Fibroblast of lung (primary cell): Measurements from ENCODE around the gene VPS37C.

Experiments used
- EZH2 ChIP-seq: IDR thresholded peaks from 2 replicates; pipeline ENCODE4 v1.5.1; 2012; ENCODE audit warnings: low read length, control low read depth, mild to moderate bottlenecking; ENCODE audit errors: missing control alignments
- TF ChIP-seq, protein P1 (sequence below), 2 donors: IDR thresholded peaks in 1 of 2; conservative IDR thresholded peaks in 1 of 2; 1 replicate in 1 of 2; 2 replicates in 1 of 2; pipeline ENCODE4 v1.5.1; 2011 to 2012; ENCODE audit warnings: low read length in 2 of 2, control low read depth in 1 of 2, inconsistent platforms in 1 of 2, low read depth in 1 of 2, mild to moderate bottlenecking in 1 of 2

DNA sequence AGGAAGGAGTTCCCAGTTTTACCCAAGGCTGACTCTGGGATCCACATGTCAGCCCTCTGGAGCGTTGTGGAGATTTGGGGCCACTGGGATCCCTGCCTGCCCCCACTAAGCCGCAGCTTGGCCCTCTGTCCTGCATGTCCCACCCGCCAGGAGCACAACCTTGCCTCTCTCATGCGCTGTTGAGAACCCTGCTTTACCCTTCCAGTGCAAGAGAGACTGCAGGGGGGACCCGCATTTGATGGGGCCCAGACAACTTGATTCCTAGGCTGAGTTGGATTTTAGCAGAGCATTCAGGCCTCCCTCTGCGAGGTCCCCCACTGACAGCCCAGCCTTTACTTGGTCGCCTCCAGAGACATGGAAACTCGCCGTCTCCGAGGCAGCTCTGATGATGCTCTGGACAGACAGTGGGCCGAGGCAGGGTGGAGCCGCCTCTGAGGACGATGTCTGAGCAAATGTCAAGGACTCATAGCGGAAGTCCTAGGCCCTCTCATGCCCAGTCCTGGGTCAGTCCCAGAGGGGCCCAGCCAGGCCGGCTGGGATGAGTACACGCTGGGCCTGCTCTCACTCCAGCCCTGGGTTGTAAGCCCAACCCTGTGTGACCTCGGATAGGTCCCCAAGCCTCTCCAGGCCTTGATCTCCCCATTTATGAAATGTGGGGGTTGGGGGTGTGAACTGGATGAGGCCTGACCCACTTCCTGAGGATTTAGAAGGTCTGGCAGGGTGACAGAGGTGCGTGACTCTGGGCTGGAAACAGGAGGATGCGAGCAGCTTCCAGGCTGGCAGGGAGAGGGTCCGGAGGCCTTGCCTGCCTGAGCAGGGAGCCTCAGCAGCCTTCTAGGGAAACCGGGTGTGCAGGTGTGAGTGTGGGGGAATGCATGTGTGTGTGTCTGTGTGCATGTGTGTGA is 58.3 kb downstream of the VPS37C start:
- TF ChIP-seq, protein P1, sequence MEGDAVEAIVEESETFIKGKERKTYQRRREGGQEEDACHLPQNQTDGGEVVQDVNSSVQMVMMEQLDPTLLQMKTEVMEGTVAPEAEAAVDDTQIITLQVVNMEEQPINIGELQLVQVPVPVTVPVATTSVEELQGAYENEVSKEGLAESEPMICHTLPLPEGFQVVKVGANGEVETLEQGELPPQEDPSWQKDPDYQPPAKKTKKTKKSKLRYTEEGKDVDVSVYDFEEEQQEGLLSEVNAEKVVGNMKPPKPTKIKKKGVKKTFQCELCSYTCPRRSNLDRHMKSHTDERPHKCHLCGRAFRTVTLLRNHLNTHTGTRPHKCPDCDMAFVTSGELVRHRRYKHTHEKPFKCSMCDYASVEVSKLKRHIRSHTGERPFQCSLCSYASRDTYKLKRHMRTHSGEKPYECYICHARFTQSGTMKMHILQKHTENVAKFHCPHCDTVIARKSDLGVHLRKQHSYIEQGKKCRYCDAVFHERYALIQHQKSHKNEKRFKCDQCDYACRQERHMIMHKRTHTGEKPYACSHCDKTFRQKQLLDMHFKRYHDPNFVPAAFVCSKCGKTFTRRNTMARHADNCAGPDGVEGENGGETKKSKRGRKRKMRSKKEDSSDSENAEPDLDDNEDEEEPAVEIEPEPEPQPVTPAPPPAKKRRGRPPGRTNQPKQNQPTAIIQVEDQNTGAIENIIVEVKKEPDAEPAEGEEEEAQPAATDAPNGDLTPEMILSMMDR (conservative IDR thresholded peaks at IDR 0.05 in 1 of 2, IDR thresholded peaks at IDR 0.05 in 1 of 2; ENCODE audit: low read depth in 1 of 2, low read length in 2 of 2) = no peak
- no peak for TF ChIP-seq EZH2
